Measurements from ENCODE around the gene WHRN.

Gene WHRN

GRCh38 chr9:114469091-114469853, 36.0 kb downstream of the WHRN start:
- no peak for DNase-seq

- no peak for DNase-seq
These were observed 37.4 kb downstream of the WHRN start for GRCh38 chr9:114467910-114468309.

GRCh38 chr9:114467226-114467750, 38.0 kb downstream of the WHRN start:
- no peak for DNase-seq

GRCh38 chr9:114465906-114466900, 39.1 kb downstream of the WHRN start:
- DNase-seq = no peak

GRCh38 chr9:114465417-114465816, 39.9 kb downstream of the WHRN start:
- DNase-seq = no peak

DNA sequence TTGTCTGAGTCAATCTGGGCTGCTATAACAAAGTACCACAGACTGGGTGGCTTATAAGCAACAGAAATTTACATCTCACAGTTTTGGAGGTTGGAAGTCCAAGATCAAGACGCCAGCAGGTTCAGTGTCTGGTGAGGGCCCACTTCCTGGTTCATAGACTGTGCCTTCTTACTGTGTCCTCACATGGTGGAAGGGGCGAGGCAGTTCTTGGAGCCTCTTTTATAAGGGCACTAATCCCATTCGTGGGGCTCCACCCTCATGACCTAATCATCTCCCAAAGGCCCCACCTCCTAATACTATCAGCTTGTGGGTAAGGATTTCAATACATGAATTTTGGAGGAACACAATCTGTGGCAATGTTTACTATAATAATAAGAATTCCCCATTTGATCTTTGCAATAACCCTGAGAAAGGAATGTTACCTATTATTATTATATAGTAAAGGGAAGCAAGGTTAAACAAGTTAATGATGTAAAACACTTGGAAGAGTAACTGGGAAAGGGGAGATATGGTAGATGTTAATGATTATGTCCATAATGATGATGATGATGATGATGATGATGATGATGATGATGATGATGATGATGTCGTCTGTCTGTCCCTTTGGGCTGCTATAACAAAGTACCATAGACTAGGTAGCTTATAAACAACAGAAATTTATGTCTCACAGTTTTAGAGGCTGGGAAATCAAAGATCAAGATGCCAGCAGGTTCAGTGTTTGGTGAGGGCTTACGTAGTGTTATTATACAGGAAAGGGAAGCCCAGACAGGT, 40.8 kb downstream of the WHRN start:
- no peak for DNase-seq

GRCh38 chr9:114462791-114463190, 42.5 kb downstream of the WHRN start:
- no peak for DNase-seq

DNA sequence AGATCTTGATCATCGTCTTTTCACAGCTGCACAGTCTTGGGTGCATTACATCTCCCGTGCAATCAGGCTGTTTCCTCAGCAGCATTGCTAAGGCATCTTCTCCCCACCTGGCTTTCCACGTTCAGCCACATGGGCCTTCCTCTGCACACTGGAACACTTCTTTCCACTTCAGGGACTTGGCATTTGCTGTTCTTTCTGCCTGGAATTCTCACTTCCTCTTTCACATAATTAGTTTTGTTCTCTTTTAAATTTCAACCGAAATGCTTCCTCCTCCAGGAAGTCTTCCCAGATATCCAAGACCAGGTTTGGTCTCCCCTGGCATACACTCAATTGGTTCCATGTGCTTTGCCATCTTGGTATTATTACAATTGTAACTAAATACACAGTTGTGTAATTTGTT, 43.8 kb downstream of the WHRN start:
- DNase-seq = no peak

DNA sequence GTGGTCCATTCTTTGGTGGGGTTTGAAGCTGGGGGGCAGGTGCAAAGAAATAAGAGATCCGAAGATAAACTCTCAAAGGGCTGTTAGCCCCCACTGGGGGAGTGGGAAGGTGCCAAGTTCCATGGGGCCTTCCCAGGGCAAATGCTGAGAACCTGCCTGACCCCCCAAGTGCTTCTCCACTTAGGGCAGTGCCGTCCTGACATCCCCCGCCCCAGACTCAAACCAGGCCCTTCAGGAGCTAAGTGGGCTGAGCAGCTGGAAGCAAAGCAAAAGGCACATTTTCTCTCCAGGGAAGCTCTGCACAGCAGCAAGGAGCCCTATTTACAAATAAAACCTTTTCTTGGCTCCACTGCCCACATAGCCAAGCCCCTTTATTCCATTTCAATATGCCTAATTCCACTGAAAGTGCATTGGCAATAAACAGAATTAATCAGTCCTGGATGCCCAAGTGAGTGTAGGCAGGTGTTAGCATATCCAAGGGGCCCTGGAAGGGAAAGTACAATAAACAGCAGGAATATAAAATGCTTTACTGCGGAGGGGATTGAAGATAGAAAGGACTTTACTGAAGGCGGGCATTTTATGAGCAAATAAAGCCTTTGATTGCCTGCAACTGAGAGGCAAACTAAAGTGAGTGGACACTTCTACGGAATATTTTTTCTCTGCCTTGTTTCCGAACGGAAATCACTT, 44.6 kb downstream of the WHRN start:
- DNase-seq = no peak

GRCh38 chr9:114459464-114459863, 45.8 kb downstream of the WHRN start:
- DNase-seq = no peak

DNA sequence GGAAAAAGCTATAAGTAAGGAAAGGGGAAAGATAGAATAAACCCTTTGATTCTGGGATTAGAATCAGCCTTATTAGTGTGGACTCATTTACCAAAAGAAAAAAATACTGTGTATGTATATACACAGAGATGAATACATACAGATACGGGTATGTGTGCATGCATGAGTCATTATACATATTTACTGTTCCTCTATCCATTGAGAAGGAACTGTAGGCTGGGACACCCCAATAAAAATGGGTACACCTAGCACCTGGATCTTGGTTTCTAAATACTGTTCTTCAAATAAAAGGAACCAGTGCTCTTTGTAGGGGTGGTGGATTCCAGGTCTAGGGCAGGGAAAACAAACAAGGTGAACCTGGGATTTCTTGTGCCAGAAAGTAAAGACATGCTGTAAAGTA, 48.3 kb downstream of the WHRN start:
- no peak for DNase-seq

- no peak for DNase-seq
These were observed 50.6 kb downstream of the WHRN start for GRCh38 chr9:114454652-114455051.

- no peak for DNase-seq
These were observed 52.8 kb downstream of the WHRN start for GRCh38 chr9:114452219-114453165.

DNA sequence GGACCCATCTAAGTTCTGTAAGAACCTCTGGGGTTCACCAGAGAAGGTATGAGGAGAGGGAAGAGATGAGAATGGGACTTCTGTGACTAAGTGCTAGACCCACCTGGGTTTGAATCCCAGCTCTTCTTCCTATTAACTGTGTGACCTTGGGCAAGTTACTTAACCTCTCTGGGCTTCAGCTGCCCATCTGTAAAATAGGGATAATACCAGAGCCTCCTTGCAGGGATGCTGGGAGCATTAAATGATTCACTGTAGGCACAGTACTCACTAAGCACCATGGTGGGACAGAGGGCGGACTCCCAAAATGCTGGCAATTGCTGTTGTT, 53.6 kb downstream of the WHRN start:
- no peak for DNase-seq

GRCh38 chr9:114450833-114451706, 54.2 kb downstream of the WHRN start:
- DNase-seq = no peak

DNA sequence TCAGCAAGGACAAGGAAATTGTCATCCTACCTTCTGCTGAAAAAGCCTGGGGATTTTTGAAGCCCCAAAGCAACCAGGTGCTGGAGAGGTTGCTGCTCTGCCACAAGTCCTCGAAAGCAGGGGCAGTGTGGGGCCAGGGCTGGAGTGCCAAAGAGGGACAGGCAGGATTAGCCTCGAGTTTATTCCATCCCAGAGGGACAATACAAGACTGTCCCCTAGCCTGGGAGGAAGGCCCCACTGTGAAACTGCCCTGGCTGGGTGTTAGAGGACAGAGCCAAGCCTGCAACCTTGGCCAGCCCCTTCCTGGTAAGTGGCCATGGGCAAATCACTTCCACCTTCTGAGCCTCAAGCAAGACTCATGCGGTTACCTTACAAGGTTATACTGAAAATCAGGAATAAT, 55.1 kb downstream of the WHRN start:
- DNase-seq = no peak

DNA sequence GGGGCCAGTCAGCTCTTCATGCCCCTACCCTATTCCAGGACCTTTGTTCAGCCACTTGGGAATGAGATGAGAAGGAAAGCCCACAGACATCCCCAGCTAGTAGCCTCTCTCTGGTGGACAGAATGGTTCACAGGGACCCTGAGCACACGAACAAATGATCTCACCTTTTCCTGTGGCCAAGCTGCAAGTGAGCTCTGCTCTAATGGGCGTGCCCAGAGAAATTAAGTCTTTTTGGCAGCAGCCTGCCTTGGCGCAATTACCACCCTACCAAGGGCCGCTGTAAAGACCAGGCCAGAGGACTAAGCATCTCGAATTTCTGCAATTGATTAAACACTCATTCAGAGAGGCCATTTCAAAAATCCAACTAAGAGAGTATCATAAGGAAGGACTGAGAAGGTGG, 56.0 kb downstream of the WHRN start:
- DNase-seq = no peak

DNA sequence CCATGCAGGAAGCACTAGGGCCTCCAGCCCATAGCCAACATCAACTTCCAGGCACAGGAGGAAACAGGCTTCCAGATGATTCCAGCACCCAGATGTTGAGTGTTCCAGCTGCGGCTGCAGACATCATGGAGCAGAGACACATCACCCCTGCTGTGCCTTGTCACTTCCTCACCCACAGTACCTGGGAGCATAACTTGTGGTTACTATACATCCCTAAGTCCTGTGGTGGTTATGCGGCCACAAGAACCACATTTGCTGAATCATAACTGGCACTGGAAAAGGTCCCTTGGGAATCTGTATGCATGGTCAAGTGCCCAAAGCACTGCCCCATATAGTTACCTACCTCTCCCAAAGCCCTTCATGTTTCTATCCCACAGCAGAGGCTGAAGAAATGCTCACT, 56.6 kb downstream of the WHRN start:
- DNase-seq = no peak

GRCh38 chr9:114446672-114447450, 58.4 kb downstream of the WHRN start:
- no peak for DNase-seq

Measured in cortex of kidney (tissue), 1 donor.